Liver (tissue), 9 donors: ENCODE results near the gene CGN. TPM values are rescaled to one million over a fixed set of nuclear protein-coding genes. Genes with fewer than 3 reads are reported as not detected.

ENCODE experiments used
- DNase-seq: peaks from one replicate; pipeline ENCODE4 v3.0.0-alpha.2; 2017; ENCODE audit warnings: low spot score
- H3K27ac ChIP-seq, 2 donors: one replicate each; pipeline ENCODE4 v1.7.0; 2013; ENCODE audit warnings: inconsistent platforms in 2 of 2, low read length in 2 of 2, control low read depth in 1 of 2, low read depth in 1 of 2, mild to moderate bottlenecking in 1 of 2
- H3K27me3 ChIP-seq, 4 donors: one replicate each; pipeline versions ENCODE4 v1.6.1 to v1.7.0; 2013; ENCODE audit warnings: low read length in 3 of 4, inconsistent platforms in 1 of 4, mild to moderate bottlenecking in 1 of 4, moderate library complexity in 1 of 4; ENCODE audit not compliant: control insufficient read depth in 4 of 4, insufficient read depth in 4 of 4
- H3K36me3 ChIP-seq, 4 donors: one replicate each; pipeline versions ENCODE4 v1.6.1 to v1.7.0; 2013; ENCODE audit warnings: low read length in 3 of 4, mild to moderate bottlenecking in 3 of 4, low read depth in 1 of 4, moderate library complexity in 1 of 4; ENCODE audit not compliant: control insufficient read depth in 4 of 4, insufficient read depth in 3 of 4
- H3K4me1 ChIP-seq, 4 donors: one replicate each; pipeline versions ENCODE4 v1.6.1 to v1.7.0; 2013; ENCODE audit warnings: low read length in 3 of 4, mild to moderate bottlenecking in 3 of 4, moderate library complexity in 1 of 4; ENCODE audit not compliant: control insufficient read depth in 4 of 4, insufficient read depth in 4 of 4
- H3K4me3 ChIP-seq, 3 donors: one replicate each; pipeline versions ENCODE4 v1.6.1 to v1.7.0; 2013; ENCODE audit warnings: low read length in 3 of 3, control low read depth in 1 of 3, low read depth in 1 of 3, mild to moderate bottlenecking in 1 of 3
- H3K9ac ChIP-seq, 2 donors: one replicate each; pipeline ENCODE4 v1.7.0; 2013; ENCODE audit warnings: low read length in 2 of 2, mild to moderate bottlenecking in 2 of 2, moderate library complexity in 2 of 2, control low read depth in 1 of 2, low read depth in 1 of 2
- H3K9me3 ChIP-seq, 4 donors: one replicate each; pipeline versions ENCODE4 v1.6.1 to v1.7.0; 2013; ENCODE audit warnings: low read length in 3 of 4; ENCODE audit not compliant: control insufficient read depth in 4 of 4
- ATF3 ChIP-seq: IDR thresholded peaks from 2 replicates; pipeline ENCODE4 v1.6.1; 2016; ENCODE audit warnings: antibody characterized with exemption
- CTCF ChIP-seq: fragments of 150-350 bp; IDR thresholded peaks from 2 replicates; pipeline ENCODE4 v1.5.1; 2017; ENCODE audit warnings: improper control_type of control experiment, low read depth, low read length; ENCODE audit not compliant: missing input control
- EGR1 ChIP-seq, 2 donors: IDR thresholded peaks; 2 replicates each; pipeline ENCODE4 v1.6.1; 2016 to 2018; ENCODE audit warnings: antibody characterized with exemption in 2 of 2, low read depth in 2 of 2
- FOXA2 ChIP-seq: IDR thresholded peaks from 2 replicates; pipeline ENCODE4 v1.6.1; 2016; ENCODE audit warnings: antibody characterized with exemption
- GABPA ChIP-seq, 2 donors: IDR thresholded peaks in 1 of 2; conservative IDR thresholded peaks in 1 of 2; 2 replicates each; pipeline ENCODE4 v1.6.1; 2016; ENCODE audit warnings: antibody characterized with exemption in 2 of 2, mild to moderate bottlenecking in 1 of 2, moderate library complexity in 1 of 2
- HNF4A ChIP-seq, 2 donors: conservative IDR thresholded peaks; 2 replicates each; pipeline ENCODE4 v1.6.1; 2016; ENCODE audit warnings: antibody characterized with exemption in 2 of 2, mild to moderate bottlenecking in 2 of 2
- HNF4G ChIP-seq: IDR thresholded peaks from 2 replicates; pipeline ENCODE4 v1.6.1; 2016; ENCODE audit warnings: antibody characterized with exemption
- JUND ChIP-seq, 2 donors: IDR thresholded peaks; 2 replicates each; pipeline ENCODE4 v1.6.1; 2016; ENCODE audit warnings: antibody characterized with exemption in 2 of 2
- MAX ChIP-seq: IDR thresholded peaks from 2 replicates; pipeline ENCODE4 v1.6.1; 2016; ENCODE audit warnings: antibody characterized with exemption
- NR2F2 ChIP-seq: IDR thresholded peaks from 2 replicates; pipeline ENCODE4 v1.6.1; 2016; ENCODE audit warnings: antibody characterized with exemption
- RXRA ChIP-seq, 2 donors: IDR thresholded peaks; 2 replicates each; pipeline ENCODE4 v1.6.1; 2017 to 2018; ENCODE audit warnings: antibody characterized with exemption in 2 of 2, mild to moderate bottlenecking in 1 of 2
- SP1 ChIP-seq: IDR thresholded peaks from 2 replicates; pipeline ENCODE4 v1.6.1; 2018; ENCODE audit warnings: antibody characterized with exemption, mild to moderate bottlenecking
- TAF1 ChIP-seq: conservative IDR thresholded peaks from 2 replicates; pipeline ENCODE4 v1.6.1; 2016; ENCODE audit warnings: antibody characterized with exemption, mild to moderate bottlenecking
- ZBTB33 ChIP-seq: IDR thresholded peaks from 2 replicates; pipeline ENCODE4 v1.6.1; 2016; ENCODE audit warnings: antibody characterized with exemption
- WGBS: extraction: QIAGEN DNeasy Blood & Tissue Kit; methylation state at CpG from one replicate; pipeline ENCODE4 v1.1.7; 2013; 5-methylcytosine and 5-hydroxymethylcytosine counted together
- polyA plus RNA-seq, 2 donors: library from polyadenylated mRNA; stranded (reverse) in 1 of 2; unstranded in 1 of 2; fragments of 200-250 nt in 1 of 2; fragments of >200 nt in 1 of 2; fragmentation: Nextera tagmentation in 1 of 2; extraction: Ambion mirVana in 1 of 2; gene quantifications; one replicate each; pipeline versions ENCODE4 v1.2.1 to v1.2.3, GENCODE V29; 2013 to 2015
- total RNA-seq, 2 donors: library from RNA; depleted of rRNA; stranded (reverse); fragments of >200 nt; gene quantifications; one replicate each; pipeline ENCODE4 v1.2.3, GENCODE V29; 2014
- TF ChIP-seq, protein P1 (sequence below): IDR thresholded peaks from 2 replicates; pipeline ENCODE4 v1.6.1; 2016; ENCODE audit warnings: antibody characterized with exemption, mild to moderate bottlenecking
- donor health status: healthy.
- donor health status: healthy.
- donor health status: healthy.
- donor health status: healthy.
- donor health status: healthy.

The CGN gene
- total and polyA plus RNA-seq, 4 donors: 16.9 to 48.9 (median 19.4) TPM

GRCh38 chr1:151479462-151479861 lies 31.7 kb upstream of the CGN start:
- WGBS: 94% methylated on average over 5 of the region's 5 CpGs
- no peaks in the 10 kb centered on the region for H3K4me1 ChIP-seq
- H3K9ac ChIP-seq: no peak overlapping the region
- no peak for DNase-seq
- H3K9me3 ChIP-seq: peaks cover 0 to 6% (median 0%) of the 10 kb centered on the region in 4 donors
- no peak for TF ChIP-seq CTCF
- TF ChIP-seq SP1: no peak
- no peak for TF ChIP-seq RXRA (IDR thresholded peaks at IDR 0.05)
- no peak for TF ChIP-seq FOXA2
- TF ChIP-seq HNF4A (conservative IDR thresholded peaks at IDR 0.05): no peak
- H3K36me3 ChIP-seq: no peaks in the 10 kb centered on the region
- no peak overlapping the region for H3K4me3 ChIP-seq
- H3K27ac ChIP-seq: no peak overlapping the region
- no peaks in the 10 kb centered on the region for H3K27me3 ChIP-seq

GRCh38 chr1:151482017-151482416 lies 29.2 kb upstream of the CGN start:
- Histone ChIP-seq H3K9me3 (peaks cover 0 to 6% (median 0%) of the 10 kb centered on the region in 4 donors), H3K27ac (no peak overlapping the region), H3K36me3 (no peaks in the 10 kb centered on the region), H3K27me3 (no peaks in the 10 kb centered on the region), H3K4me3 (no peak overlapping the region), H3K4me1 (peaks cover 0 to 3% (median 0%) of the 10 kb centered on the region in 4 donors), H3K9ac (no peak overlapping the region)
- no peak for DNase-seq
- TF ChIP-seq MAX (no peak), CTCF (no peak), RXRA (IDR thresholded peaks at IDR 0.05) (no peak), EGR1 (IDR thresholded peaks at IDR 0.05; ENCODE audit: low read depth in 2 of 2) (no peak), SP1 (no peak), NR2F2 (no peak), JUND (IDR thresholded peaks at IDR 0.05) (no peak), FOXA2 (no peak), ATF3 (no peak), HNF4G (no peak), HNF4A (conservative IDR thresholded peaks at IDR 0.05) (no peak), GABPA (IDR thresholded peaks at IDR 0.05 in 1 of 2, conservative IDR thresholded peaks at IDR 0.05 in 1 of 2) (no peak), TAF1 (no peak), ZBTB33 (no peak)
- TF ChIP-seq, protein P1, sequence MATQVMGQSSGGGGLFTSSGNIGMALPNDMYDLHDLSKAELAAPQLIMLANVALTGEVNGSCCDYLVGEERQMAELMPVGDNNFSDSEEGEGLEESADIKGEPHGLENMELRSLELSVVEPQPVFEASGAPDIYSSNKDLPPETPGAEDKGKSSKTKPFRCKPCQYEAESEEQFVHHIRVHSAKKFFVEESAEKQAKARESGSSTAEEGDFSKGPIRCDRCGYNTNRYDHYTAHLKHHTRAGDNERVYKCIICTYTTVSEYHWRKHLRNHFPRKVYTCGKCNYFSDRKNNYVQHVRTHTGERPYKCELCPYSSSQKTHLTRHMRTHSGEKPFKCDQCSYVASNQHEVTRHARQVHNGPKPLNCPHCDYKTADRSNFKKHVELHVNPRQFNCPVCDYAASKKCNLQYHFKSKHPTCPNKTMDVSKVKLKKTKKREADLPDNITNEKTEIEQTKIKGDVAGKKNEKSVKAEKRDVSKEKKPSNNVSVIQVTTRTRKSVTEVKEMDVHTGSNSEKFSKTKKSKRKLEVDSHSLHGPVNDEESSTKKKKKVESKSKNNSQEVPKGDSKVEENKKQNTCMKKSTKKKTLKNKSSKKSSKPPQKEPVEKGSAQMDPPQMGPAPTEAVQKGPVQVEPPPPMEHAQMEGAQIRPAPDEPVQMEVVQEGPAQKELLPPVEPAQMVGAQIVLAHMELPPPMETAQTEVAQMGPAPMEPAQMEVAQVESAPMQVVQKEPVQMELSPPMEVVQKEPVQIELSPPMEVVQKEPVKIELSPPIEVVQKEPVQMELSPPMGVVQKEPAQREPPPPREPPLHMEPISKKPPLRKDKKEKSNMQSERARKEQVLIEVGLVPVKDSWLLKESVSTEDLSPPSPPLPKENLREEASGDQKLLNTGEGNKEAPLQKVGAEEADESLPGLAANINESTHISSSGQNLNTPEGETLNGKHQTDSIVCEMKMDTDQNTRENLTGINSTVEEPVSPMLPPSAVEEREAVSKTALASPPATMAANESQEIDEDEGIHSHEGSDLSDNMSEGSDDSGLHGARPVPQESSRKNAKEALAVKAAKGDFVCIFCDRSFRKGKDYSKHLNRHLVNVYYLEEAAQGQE: no peak
- WGBS: 95% methylated on average over 1 of the region's 1 CpG
